Smooth muscle cell (in vitro differentiated cells): ENCODE measurements around the gene NISCH. TPM values are rescaled to one million over a fixed set of nuclear protein-coding genes. Genes with fewer than 3 reads are reported as not detected.

ENCODE experiments used
- DNase-seq: peaks from one replicate; lab custom pipeline; 2025; ENCODE audit not compliant: unreplicated experiment; lab: John Stamatoyannopoulos, UW
- H2AFZ ChIP-seq: fragments of 200-600 bp; sonication (generic); 2 replicates; pipeline ENCODE4 v1.6.0; 2016; ENCODE audit warnings: antibody characterized with exemption, low read depth, mild to moderate bottlenecking
- H3F3A ChIP-seq: fragments of 200-600 bp; sonication (generic); 2 replicates; pipeline ENCODE4 v1.6.0; 2017; ENCODE audit warnings: antibody characterized with exemption, low read depth
- H3K27ac ChIP-seq: fragments of 200-600 bp; sonication (generic); 2 replicates; pipeline ENCODE4 v1.5.1; 2016; ENCODE audit warnings: low read depth, mild to moderate bottlenecking
- H3K27me3 ChIP-seq: fragments of 200-600 bp; sonication (generic); 2 replicates; pipeline ENCODE4 v1.6.1; 2016; ENCODE audit warnings: low read depth, mild to moderate bottlenecking
- H3K36me3 ChIP-seq: fragments of 200-600 bp; sonication (generic); 2 replicates; pipeline ENCODE4 v1.5.1; 2016; ENCODE audit warnings: low read depth
- H3K4me1 ChIP-seq: fragments of 200-600 bp; sonication (generic); 2 replicates; pipeline ENCODE4 v1.5.1; 2016; ENCODE audit warnings: low read depth
- H3K4me2 ChIP-seq: fragments of 200-600 bp; sonication (generic); 2 replicates; pipeline ENCODE4 v1.6.0; 2016; ENCODE audit warnings: mild to moderate bottlenecking
- H3K4me3 ChIP-seq: fragments of 200-600 bp; sonication (generic); 2 replicates; pipeline ENCODE4 v1.5.1; 2016; ENCODE audit warnings: mild to moderate bottlenecking
- H3K79me2 ChIP-seq: fragments of 200-600 bp; sonication (generic); 2 replicates; pipeline ENCODE4 v1.6.0; 2016; ENCODE audit warnings: low read depth, mild to moderate bottlenecking
- H3K9ac ChIP-seq: fragments of 200-600 bp; sonication (generic); 2 replicates; pipeline ENCODE4 v1.6.0; 2016; ENCODE audit warnings: low read depth
- H3K9me3 ChIP-seq: fragments of 200-600 bp; sonication (generic); replicated peaks from 2 replicates; pipeline ENCODE4 v1.5.1; 2016; ENCODE audit warnings: low read depth
- H4K20me1 ChIP-seq: fragments of 200-600 bp; sonication (generic); 2 replicates; pipeline ENCODE4 v1.6.0; 2016; ENCODE audit warnings: low read depth
- CTCF ChIP-seq: fragments of 200-600 bp; sonication (generic); IDR thresholded peaks from 2 replicates; pipeline ENCODE4 v1.5.1; 2017; ENCODE audit warnings: borderline replicate concordance, mild to moderate bottlenecking, antibody characterized with exemption; ENCODE audit not compliant: insufficient read depth, poor library complexity, severe bottlenecking
- WGBS: methylation state at CpG from one replicate; pipeline ENCODE4 v1.1.7; 2016; ENCODE audit warnings: low lambda C conversion rate; 5-methylcytosine and 5-hydroxymethylcytosine counted together
- polyA plus RNA-seq: library from polyadenylated mRNA; unstranded; fragments of >200 nt; fragmentation: Nextera tagmentation; extraction: Ambion mirVana; gene quantifications from 2 replicates; pipeline ENCODE4 v1.2.1, GENCODE V29; 2016
- total RNA-seq: library from RNA; depleted of rRNA; stranded (reverse); fragments of >200 nt; gene quantifications from 2 replicates; pipeline ENCODE4 v1.2.3, GENCODE V29; 2014

NISCH gene
- total and polyA plus RNA-seq, 2 experiments from 2014 or later = 47.3 to 55.2 TPM

- H2AFZ ChIP-seq = no peak overlapping the region
Observed at GRCh38 chr3:52437326-52438103, 17.9 kb upstream of the NISCH start.

GRCh38 chr3:52438104-52438376 lies 17.4 kb upstream of the NISCH start:
- Histone ChIP-seq H3K36me3 (no peaks in the 10 kb centered on the region), H3K4me2 (no peak overlapping the region), H3K27me3 (no peaks in the 10 kb centered on the region), H3K79me2 (no peaks in the 10 kb centered on the region), H3K4me3 (no peak overlapping the region), H3F3A (no peaks in the 10 kb centered on the region), H2AFZ (no peak overlapping the region), H3K4me1 (peaks cover 11% of the 10 kb centered on the region), H4K20me1 (no peaks in the 10 kb centered on the region), H3K27ac (no peak overlapping the region), H3K9ac (no peak overlapping the region), H3K9me3 (no peaks in the 10 kb centered on the region)
- no peak for TF ChIP-seq CTCF
- 98% methylated on average over 6 of the region's 6 CpGs for WGBS
- no peak for DNase-seq

More at GRCh38 chr3:52437326-52438103, 17.9 kb upstream of the NISCH start:
- H3K9me3 ChIP-seq = no peaks in the 10 kb centered on the region
- H3K27ac ChIP-seq = no peak overlapping the region
- H3F3A ChIP-seq = no peaks in the 10 kb centered on the region
- H3K4me1 ChIP-seq = peaks cover 14% of the 10 kb centered on the region
- no peaks in the 10 kb centered on the region for H3K27me3 ChIP-seq
- WGBS = 94% methylated on average over 15 of the region's 15 CpGs
- no peaks in the 10 kb centered on the region for H3K36me3 ChIP-seq
- H4K20me1 ChIP-seq = no peaks in the 10 kb centered on the region
- H3K4me2 ChIP-seq = no peak overlapping the region
- TF ChIP-seq CTCF = no peak
- no peak overlapping the region for H3K9ac ChIP-seq
- no peak for DNase-seq
- no peak overlapping the region for H3K4me3 ChIP-seq
- H3K79me2 ChIP-seq = no peaks in the 10 kb centered on the region

- Histone ChIP-seq H3K27me3 (no peaks in the 10 kb centered on the region), H4K20me1 (no peaks in the 10 kb centered on the region), H3K36me3 (no peaks in the 10 kb centered on the region), H3K27ac (no peak overlapping the region), H3F3A (no peaks in the 10 kb centered on the region), H3K9ac (no peak overlapping the region), H3K9me3 (no peaks in the 10 kb centered on the region), H3K4me1 (peaks cover 4% of the 10 kb centered on the region), H2AFZ (no peak overlapping the region), H3K4me3 (no peak overlapping the region), H3K79me2 (no peaks in the 10 kb centered on the region), H3K4me2 (no peak overlapping the region)
- WGBS = 94% methylated on average over 9 of the region's 9 CpGs
- no peak for DNase-seq
- no peak for TF ChIP-seq CTCF
Observed at GRCh38 chr3:52438579-52439425, 16.6 kb upstream of the NISCH start.
